Left renal cortex interstitium (tissue), 4 donors: ENCODE data around the gene PNLIPRP1. TPM values are rescaled to one million over a fixed set of nuclear protein-coding genes. Genes with fewer than 3 reads are reported as not detected.
A peak's percentile ranks its signal among the peaks of the same experiment; 100 is the strongest.

Experiments used
- DNase-seq, 4 donors: peaks; one replicate each; pipeline ENCODE4 v3.0.0-alpha.2; 2013; ENCODE audit warnings: low read depth in 4 of 4, low spot score in 2 of 4, missing footprints in 1 of 4
- polyA plus RNA-seq, 4 donors: library from polyadenylated mRNA; unstranded; fragments of 120-200 nt; gene quantifications; one replicate each; pipeline ENCODE4 v1.2.1, GENCODE V29; 2013; ENCODE audit not compliant: insufficient read length in 4 of 4

Gene PNLIPRP1
- polyA plus RNA-seq, 4 donors, result 0.27 TPM; not detected in 3

DNA sequence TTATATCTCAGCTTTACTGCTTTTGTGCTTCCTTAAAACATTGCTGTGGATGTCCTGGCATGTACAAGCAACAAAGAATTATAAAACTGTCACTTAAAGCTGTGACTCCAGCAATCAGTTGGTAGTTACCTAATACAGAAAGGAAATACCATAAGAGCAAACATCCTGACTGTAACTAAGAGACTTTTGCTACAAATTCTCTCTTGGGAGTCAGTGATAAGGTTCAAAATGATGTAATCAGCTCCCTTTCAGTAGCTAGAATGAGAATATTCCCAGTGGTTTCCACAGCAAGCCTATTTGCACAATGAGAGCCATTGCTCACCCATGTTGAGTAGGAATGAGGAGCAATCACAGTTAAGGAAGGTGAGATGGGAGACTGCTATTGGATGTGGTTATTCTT, 7.6 kb downstream of the PNLIPRP1 start:
- no peak for DNase-seq

DNA sequence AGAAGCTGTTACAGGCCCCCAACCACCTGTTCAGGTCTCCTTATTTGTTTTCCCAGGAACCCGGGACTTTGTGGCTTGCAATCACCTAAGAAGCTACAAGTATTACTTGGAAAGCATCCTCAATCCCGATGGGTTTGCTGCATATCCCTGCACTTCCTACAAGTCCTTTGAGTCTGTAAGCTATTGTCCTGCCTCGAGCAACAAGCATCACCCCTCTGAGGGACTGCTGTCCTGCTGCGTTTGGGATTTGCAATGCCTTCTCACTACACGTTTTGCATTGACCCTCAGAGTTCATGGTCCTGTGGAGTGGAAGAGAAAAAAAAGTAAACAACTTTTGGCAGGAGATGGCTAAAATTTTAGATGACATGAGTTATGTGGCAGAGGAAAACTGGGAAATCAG, 9.2 kb downstream of the PNLIPRP1 start:
- no peak for DNase-seq

DNA sequence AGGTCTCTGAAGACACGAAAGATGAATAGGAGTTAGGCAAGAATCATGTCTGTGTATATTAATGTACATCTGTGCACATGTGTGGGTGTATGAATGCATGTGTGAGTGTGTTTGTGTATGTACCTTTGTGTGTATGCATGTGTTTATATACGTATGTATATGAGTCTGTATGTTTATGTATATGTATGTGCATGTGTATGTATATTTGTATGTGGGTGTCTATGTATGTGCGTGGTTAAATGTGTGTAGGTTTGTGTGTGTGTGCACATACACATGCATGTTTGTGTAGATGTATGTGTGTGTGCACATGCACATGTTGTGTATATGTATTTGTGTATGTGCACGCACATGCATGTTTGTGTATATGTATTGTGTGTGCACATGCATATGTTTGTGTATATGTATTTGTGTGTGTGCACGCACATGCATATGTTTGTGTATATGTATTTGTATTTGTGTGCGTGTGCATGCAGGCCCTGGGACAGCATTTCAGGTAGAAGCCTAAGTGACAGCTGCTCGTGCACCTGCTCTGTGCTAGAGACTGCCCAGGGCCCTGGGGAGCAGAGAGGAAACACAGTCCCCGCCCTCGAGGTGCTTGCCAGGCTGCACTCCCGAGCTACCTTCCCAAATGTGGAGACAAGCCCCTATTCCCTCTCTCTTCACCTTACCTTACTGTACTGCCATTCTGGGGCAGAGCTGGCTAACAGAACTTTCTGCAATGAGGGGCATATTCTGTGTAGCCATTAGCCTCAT, 12.1 kb downstream of the PNLIPRP1 start:
- DNase-seq, result no peak

DNA sequence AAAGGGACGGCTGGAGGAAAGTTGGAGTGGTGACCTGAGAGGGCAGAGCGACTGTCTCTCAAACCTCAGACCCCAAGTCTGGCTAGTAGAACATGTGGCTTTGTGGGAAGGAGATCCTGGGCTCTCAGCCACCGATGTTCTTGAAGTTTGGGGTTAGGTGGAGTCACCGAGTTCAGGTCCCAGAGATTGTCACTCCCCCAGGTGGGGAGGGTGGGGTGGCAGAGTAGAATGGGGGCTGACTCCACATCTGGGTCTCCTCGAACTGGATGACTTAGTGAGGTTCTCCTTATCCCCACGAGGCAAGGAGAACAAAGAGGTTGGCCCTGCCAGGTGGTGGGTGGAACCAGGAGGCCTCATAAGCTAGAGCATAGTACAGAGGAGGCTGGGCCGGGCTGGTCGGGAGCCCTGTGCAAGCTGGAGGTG, 15.3 kb downstream of the PNLIPRP1 start:
- DNase-seq, result no peak

DNA sequence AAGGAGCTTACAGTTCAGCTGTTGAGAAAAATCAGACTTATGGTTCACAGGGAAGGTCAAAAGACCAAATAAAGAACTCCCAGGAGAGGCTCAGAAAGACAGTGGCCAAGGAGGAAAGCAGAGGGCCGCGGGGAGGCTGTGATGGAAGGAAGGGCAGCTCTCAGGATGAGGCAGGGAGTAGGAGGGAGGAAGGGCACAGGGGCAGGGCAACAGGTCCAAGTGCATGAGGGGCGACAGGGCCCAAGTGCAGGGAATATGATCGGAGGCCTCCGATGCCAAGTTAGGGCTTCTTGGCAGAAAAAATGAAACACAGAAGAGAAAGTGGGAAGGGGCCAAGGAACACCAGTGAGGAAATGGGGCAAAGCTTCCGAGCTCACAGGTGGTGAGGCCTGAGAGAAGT, 16.6 kb downstream of the PNLIPRP1 start:
- DNase-seq, result no peak

DNA sequence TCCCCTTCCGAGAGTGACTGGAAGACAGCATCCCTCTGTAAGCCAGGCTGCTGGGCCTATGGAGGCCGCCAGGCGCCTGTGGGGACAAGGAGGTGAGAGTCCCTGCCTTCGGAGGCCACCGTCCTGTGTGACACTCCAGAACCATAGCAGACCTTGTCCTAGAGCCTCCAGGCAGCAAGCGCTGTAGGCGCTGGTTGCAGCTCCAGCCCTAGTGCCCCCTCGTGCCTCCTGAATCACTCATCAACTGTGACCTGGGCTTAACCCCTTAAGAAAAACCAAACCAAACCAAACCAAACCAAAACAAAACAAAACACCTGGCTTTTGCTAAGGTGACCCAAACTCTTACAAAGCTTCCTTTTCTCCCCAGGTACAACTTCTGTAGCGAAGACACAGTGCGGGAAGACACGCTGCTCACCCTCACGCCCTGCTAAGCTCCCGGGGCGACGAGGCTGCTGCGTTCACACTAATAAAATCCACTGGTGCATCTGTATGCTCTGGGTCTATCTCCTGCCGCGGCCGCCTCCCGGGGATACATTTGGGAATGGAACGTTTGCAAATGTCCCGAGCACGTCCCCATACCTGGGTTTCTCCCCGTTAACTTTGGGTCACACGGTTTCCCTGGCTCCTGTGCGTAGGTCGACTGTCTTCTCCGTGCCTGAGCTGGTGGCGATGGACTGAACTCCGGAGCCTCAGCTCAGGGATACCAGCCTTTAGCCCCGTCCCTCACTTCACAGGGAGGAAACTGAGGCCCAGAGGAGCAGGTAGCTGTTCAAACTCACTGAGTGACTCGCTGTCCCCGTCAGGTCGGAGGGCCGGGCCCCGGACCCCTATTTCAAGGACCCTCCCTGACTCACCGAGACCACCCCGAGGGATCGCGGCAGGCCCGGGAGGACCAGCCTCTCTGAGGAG, 18.2 kb downstream of the PNLIPRP1 start:
- no peak for DNase-seq

DNA sequence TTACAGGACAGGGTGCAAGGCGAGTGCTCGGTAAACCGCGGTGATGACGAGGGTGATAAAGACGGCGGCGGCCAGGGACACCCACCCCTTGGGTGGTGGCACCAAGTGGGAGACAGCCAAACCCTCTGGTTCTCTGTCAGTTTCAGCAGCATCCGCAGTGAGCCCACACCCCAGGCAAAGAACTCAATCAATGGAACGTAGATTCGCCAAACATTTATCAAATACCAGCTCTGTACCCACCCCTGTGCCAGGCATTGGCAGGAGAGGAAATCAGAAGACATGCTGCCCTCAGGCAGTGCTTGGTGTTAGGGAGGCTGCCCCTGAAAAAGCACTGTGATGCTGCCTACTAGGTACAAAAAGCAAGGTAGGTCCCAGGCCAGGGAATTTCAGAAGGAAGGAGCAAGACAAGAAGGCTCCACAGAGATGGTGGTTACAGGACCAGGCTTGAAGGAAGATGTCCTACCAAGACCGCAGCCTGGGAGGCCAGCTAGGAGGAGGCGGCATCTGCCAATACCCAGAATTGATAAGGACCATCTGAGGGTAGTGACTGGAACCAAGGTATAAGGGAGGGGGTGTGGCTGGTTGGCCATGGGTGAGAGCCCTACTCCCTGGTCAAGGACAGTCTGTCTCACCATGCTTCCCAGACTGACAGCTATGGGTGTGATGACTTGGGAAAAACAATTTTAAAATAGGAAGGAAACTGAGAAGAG, 19.8 kb downstream of the PNLIPRP1 start:
- DNase-seq, result no peak

DNA sequence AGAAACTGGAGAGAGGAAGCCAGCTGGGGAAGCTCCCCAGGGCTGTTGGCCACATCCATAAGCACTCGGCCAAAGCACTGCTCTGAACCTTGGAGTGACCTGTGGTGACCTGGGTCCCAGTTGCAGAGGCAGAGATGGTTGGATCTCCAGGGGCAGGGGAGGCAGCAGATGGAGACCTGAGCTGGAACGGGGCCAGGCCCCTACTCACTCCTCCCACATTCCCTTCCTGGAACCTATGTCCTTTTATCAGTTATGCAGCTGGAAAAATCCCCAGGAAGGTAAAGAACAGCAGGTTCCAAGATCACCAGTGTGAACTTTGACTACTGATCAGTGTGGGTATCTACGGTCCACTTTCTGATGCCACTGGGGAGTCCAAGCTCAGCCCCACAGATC, 20.4 kb downstream of the PNLIPRP1 start:
- no peak for DNase-seq

DNA sequence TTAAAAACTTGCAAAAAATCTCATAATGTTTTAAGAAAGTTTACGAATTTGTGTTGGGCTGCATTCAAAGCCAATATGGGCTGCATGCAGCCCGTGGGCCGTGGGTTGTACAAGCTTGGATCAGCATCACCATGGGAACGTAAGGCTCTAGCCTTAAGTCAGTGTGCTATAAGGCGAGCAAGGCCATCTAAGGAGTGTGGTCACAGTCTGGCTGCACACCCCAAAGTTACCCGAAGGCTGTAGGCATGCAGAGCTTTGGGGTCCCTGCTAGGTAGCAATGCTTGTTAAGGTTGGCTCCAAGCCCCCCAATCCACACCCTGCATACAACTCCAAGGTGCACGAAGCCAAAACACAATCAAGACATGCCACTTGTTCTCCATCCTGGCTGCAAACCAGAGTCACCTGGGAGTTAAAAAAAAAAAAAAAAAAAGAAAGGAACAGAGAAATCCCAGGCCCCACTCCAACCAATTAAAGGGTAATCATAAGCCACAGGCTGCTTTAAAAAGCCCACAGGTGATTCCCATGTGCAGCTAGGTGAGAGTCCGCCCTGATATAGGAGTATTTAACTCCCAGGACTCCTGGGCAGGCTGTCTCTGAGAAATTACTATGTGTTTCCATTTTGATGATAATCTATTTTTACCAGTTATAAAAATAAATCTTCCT, 21.5 kb downstream of the PNLIPRP1 start:
- no peak for DNase-seq

DNA sequence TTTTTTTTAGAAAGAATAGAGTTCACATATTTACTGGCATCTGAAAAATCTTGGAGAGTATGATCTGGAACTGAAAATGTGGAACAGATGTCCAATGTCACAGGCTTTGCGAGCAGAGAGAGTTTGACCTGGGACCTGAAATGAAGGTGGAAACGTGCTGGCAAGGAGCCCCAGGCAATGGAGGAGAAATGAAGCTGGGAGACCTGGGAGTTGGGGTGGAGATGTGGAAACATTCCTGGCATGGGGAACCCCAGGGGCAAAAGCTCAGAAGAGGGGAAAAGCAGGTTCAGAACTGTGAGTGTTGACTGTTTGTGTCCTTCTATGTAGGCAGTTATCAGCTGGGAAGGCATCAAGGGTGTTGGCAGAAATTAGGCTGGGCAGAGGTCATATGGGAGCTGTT, 22.7 kb downstream of the PNLIPRP1 start:
- no peak for DNase-seq

DNA sequence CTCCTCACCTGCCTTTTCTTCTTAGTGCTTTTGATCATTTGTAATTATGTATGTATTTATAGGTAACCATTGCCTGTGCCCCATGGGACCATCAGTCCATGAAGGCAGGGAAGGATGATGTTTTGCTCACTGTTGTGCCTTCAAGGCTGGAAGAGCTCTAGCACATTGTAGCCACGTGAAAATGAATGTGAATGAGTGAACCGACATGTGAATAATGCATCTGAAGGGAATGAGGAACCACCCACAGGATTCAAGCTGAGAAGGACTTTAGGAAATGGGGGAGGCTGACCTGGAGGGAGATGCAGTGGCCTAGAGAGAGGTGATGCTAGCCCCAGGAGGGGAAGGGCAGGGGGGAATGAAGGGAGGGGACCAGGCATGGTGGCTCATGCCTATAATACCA, 24.0 kb downstream of the PNLIPRP1 start:
- no peak for DNase-seq

DNA sequence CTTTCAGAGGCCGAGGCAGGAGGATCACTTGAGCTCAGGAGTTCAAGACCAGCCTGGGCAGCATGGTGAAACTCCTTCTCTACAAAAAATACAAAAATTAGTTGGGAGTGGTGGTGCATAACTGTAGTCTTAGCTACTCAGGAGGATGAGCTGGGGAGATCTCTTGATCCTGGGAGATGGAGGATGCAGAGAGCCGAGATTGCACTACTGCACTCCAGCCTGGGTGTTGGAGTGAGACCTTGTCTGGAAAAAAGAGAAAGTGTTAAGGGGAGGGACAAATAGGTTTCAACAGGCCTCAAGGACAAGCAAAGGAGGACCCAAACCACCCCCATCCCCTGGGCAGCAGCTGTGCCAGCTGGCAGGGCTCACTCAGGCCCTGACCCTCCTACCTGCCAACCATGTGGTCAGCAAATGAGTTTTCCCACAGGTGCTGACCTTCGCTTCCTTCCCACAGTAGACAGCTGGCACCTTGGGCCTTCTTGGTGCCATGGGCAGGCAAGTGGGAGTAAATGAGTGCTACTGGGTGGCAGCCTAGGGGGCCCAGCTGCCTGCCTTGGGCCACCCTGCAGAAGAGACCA, 24.5 kb downstream of the PNLIPRP1 start:
- no peak for DNase-seq

DNA sequence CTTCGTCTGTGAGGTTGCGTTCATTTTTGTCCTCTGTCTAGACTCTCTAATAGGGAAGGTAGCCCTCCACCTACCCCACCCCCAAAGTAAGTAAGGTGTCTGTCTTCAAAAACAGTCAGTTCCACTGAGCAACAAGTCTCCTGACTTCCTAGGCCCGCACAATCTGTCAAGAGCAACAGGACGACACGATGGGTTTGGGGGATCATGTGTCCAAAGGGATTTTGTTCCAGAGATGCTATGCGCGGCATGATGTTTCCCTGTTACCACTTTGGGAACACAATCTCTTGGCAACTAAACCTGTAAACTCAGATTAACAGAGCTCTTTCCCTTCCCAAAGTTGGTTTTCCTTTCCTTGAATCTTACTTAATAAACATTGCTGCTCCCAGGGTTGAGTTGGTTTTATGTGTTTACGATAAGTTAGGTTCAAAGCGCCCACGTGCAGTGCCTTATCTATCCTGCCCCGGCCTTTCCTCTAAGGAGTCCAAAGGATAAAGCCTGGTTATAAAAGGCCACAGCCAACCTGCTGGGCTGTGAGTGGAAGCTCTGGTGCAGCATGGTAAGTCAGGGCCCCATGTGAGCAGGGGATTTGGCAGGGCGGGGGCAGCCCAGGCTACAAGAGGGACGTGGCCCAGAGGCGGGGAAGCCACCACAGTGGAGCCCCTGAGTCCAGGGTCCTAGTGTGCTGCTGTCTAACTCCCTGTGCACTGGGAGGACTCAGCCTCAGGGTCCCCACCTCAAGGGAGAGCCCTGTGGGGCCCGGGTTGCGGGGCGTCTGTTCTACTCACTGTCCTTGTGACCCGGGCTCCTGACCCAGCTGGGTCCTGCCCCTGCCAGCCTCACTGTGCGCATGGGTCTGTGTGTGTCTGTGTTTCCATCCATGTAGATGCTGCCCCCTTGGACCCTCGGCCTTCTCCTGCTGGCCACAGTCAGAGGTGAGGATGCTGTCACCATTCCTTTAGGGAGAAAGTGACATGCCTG, 30.0 kb downstream of the PNLIPRP1 start, which contains the start of gene PNLIPRP2:
PNLIPRP2 (plus strand) TSS at position 531 of the 978 bp plus-strand sequence.
- DNase-seq, result no peak

DNA sequence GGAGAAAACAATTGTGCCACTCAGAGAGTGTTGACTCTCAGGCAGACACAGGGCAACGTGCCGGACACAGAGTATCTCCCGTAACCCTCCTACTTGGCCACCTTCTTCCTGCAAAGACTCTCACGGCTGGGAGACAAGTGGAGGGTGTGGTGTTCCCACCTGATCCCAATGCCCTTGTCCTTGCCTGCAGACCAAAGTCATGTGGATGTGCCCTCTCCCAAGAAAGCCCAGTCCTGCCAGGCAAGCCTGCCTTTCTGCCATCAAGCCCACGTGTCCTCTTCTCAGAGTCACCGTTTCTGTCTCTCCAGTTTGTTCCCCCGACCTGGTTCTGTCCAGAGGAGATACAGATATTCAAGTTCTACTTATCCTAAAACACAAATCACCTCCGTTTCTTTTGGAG, 30.7 kb downstream of the PNLIPRP1 start:
- no peak for DNase-seq

DNA sequence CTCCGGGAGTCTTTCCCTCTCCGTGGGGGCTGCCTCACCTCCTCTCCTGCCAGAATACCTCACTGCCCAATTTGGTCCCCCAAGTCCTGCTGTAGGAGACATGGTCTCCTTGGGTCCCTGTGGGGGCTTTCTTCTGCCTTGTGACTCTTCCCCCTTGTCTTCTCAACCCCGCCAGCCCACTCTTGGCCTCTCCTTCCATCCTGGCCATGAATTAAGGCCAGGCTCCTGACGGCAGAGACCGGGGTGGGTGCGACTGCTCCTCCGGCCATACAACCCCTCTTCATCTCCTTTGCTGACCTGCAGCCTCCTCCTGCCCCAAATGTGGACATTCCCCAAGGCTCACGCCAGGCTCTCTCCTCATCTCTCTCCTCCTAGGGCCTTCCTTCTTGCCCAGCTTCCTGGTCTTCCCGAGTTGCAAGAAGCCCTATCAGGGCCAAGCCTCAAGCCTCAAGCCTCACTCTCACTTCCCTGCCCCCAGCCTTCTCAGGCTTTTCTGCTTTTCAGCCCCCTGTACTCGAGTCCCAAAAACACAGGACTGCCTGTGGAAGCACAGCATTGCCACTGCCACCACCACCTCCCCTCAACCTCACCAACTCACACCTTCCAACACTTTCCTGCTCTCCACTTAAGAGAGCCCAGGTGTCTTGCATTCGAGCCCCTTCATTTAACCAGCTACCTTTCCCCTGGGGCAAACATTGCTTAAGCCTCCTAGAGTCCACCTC, 31.3 kb downstream of the PNLIPRP1 start:
- DNase-seq, result no peak

DNA sequence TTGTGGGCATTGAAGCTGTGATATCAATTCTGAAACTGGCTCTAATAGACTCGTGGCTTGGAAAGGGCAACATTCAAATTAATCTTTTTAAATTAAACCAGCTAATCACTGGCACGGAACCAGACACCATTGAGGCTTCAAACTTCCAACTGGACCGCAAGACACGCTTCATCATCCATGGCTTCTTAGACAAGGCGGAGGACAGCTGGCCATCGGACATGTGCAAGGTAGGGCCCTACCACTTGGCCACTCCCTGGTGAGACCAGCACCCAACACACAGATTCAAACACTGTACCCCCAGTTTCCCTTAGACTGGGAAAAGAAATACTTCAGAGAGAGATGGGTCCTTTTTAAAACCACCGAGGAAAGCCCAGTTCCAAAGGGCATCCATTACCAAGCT, 35.1 kb downstream of the PNLIPRP1 start:
- DNase-seq, result no peak

DNA sequence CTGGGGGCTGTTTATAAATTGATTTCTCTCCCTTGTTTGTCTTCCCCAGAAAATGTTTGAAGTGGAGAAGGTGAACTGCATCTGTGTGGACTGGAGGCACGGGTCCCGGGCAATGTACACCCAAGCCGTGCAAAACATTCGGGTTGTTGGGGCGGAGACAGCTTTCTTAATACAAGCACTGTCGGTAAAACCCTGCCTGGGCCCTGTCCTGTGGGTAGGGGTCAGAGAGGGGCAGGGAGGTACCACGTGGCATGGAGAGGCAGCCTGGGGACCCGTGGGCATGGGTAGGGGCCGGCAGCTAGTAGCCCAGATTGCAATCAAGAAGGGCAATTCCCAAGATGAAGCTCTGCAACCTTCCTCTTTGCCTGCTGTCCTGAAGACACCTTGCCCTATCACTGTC, 36.1 kb downstream of the PNLIPRP1 start:
- DNase-seq, result no peak

DNA sequence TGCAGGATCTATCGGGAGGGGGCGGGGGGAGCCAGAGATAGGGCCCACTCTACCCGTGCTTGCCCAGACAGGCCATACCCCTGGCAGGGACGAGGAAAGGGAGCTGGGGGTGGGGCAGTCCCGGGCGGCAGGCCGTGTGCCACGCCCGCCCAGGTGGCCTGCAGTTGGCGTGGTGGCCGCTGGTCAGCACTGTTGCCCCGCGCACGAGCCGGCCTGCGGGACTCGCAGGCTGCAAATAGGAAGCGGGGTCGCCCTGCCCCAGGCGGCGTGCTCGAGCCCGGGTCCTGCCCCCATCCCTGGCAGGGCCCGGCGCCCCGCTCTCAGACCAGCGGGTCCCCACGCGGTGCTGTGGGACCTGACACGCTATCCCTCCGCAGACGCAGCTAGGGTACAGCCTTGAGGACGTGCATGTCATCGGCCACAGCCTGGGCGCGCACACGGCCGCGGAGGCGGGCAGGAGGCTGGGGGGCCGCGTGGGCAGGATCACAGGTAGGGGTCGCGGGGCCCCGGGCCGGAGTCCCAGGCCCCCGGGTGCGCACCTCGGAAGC, 36.7 kb downstream of the PNLIPRP1 start:
- DNase-seq, result peak in 1 of 4 donors; percentile 19
